Measurements from ENCODE around the gene KLC3. TPM values are rescaled to one million over a fixed set of nuclear protein-coding genes. Genes with fewer than 3 reads are reported as not detected.
"Not testable (repeated sequence)": the region's sequence is repeated elsewhere in the genome, so short reads cannot be mapped to it uniquely, and the experiment has no call there.

Gene KLC3
- total RNA-seq, 1 donor, result 0.21 TPM

DNA sequence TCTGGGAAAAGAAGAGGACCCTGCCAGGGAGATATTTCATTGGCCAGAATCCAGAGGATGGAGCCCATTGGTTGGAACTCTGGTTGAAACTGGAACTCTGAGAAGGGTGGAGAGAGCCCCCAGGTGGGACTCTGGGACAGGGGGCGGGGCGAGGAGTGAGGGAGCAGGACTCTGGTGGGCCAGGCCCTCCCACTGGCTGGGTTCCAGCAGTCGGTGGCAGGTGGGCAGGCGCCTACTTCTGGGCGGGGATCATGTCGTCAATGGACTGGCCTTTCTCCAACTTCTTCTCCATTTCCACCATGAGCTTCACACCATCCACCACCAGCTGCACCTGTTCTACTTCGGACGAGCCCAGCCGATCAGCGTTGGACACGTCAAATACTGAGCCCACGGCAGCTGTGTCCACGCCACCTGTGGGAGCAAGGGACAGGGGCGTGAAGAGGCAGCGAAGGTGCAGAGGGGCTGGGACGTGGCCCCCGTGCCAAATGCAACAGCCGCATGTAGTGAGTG, 34.0 kb upstream of the KLC3 start:
- H3K4me1 ChIP-seq (ENCODE audit: insufficient read depth, low read length), result no peaks in the 10 kb centered on the region
- H3K27me3 ChIP-seq (ENCODE audit: insufficient read depth, low read length), result no peaks in the 10 kb centered on the region
- no peaks in the 10 kb centered on the region for H3K9me3 ChIP-seq (ENCODE audit: low read depth, low read length)
- H3K4me3 ChIP-seq (ENCODE audit: low read length), result no peak overlapping the region

GRCh38 chr19:45307361-45307760, 33.2 kb upstream of the KLC3 start:
- Histone ChIP-seq H3K4me3 (ENCODE audit: low read length) (no peak overlapping the region), H3K9me3 (ENCODE audit: low read depth, low read length) (no peaks in the 10 kb centered on the region), H3K4me1 (ENCODE audit: insufficient read depth, low read length) (no peaks in the 10 kb centered on the region), H3K27me3 (ENCODE audit: insufficient read depth, low read length) (no peaks in the 10 kb centered on the region)

- H3K4me1 ChIP-seq (ENCODE audit: insufficient read depth, low read length); H3K27me3 ChIP-seq (ENCODE audit: insufficient read depth, low read length); H3K9me3 ChIP-seq (ENCODE audit: low read depth, low read length); H3K4me3 ChIP-seq (ENCODE audit: low read length): not testable (repeated sequence)
These were observed 31.2 kb upstream of the KLC3 start for GRCh38 chr19:45309322-45309721.

DNA sequence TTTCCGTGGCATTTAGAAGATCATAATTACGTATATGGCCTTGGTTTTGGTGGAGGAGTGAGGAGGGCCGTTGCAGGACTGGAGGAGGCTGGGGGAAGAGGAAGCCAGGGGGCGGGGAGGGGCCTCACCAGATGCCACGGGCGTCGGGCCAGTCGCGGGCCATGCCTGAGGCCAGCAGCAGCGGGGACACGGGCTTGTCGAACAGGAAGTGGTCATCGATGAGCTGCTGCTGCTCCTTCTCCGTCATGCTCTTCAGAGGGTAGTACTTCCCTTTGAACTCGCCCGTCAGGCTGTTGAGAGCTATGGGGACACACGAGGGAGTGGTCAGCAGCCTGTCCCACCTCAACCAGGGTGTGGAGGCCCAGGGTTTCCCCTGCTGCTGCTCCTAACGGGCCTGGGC, 28.9 kb upstream of the KLC3 start:
- no peaks in the 10 kb centered on the region for H3K4me1 ChIP-seq (ENCODE audit: insufficient read depth, low read length)
- no peak overlapping the region for H3K4me3 ChIP-seq (ENCODE audit: low read length)
- no peaks in the 10 kb centered on the region for H3K27me3 ChIP-seq (ENCODE audit: insufficient read depth, low read length)
- H3K9me3 ChIP-seq (ENCODE audit: low read depth, low read length), result no peaks in the 10 kb centered on the region

DNA sequence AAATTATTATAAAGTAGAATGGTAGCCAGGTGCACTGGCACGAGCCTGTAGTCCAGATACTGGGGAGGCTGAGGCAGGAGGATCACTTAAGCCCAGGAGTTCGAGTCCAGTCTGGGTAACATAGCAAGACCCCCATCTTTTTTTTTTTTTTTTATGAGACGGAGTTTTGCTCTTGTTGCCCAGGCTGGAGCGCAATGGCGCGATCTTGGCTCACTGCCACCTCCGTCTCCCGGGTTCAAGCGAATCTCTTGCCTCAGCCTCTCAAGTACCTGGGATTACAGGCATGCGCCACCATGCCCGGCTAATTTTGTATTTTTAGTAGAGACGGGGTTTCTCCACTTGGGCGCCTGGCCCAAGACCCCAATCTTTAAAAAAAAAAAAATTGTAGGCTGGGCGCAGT, 28.3 kb upstream of the KLC3 start:
- H3K9me3 ChIP-seq (ENCODE audit: low read depth, low read length); H3K4me1 ChIP-seq (ENCODE audit: insufficient read depth, low read length); H3K4me3 ChIP-seq (ENCODE audit: low read length); H3K27me3 ChIP-seq (ENCODE audit: insufficient read depth, low read length): not testable (repeated sequence)

- Histone ChIP-seq H3K4me1 (ENCODE audit: insufficient read depth, low read length) (no peaks in the 10 kb centered on the region), H3K9me3 (ENCODE audit: low read depth, low read length) (no peaks in the 10 kb centered on the region), H3K4me3 (ENCODE audit: low read length) (no peak overlapping the region), H3K27me3 (ENCODE audit: insufficient read depth, low read length) (no peaks in the 10 kb centered on the region)
These were observed 25.8 kb upstream of the KLC3 start for GRCh38 chr19:45314708-45315245.

DNA sequence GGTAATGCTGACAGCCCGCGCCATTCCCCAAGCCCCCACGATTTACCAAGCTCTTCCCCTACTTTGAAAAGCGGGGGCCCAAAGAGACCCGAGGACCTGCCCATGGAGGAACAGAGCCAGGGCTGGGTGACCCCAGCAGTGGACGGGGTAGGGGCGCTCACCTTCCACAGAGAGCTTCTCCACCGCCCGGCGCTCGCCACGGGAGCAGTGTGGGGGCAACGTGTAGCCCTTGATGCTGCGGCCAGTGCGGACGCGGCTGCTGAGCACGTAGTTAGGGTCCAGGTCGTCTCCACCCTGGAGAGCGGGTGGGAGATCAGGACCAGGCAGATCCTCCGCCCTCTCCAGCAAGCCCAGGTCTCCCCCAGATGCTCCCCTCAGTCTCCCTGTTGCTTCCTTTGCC, 25.2 kb upstream of the KLC3 start:
- no peaks in the 10 kb centered on the region for H3K27me3 ChIP-seq (ENCODE audit: insufficient read depth, low read length)
- H3K4me3 ChIP-seq (ENCODE audit: low read length), result no peak overlapping the region
- no peaks in the 10 kb centered on the region for H3K4me1 ChIP-seq (ENCODE audit: insufficient read depth, low read length)
- no peaks in the 10 kb centered on the region for H3K9me3 ChIP-seq (ENCODE audit: low read depth, low read length)

- Histone ChIP-seq H3K27me3 (ENCODE audit: insufficient read depth, low read length) (peaks cover 20% of the 10 kb centered on the region), H3K9me3 (ENCODE audit: low read depth, low read length) (no peaks in the 10 kb centered on the region), H3K4me3 (ENCODE audit: low read length) (no peak overlapping the region), H3K4me1 (ENCODE audit: insufficient read depth, low read length) (no peaks in the 10 kb centered on the region)
These were observed 19.4 kb upstream of the KLC3 start for GRCh38 chr19:45320997-45321775.

- Histone ChIP-seq H3K9me3 (ENCODE audit: low read depth, low read length) (no peaks in the 10 kb centered on the region), H3K4me3 (ENCODE audit: low read length) (no peak overlapping the region), H3K4me1 (ENCODE audit: insufficient read depth, low read length) (no peaks in the 10 kb centered on the region), H3K27me3 (ENCODE audit: insufficient read depth, low read length) (peaks cover 20% of the 10 kb centered on the region)
These were observed 18.7 kb upstream of the KLC3 start for GRCh38 chr19:45321848-45322247.

- Histone ChIP-seq H3K4me3 (ENCODE audit: low read length) (no peak overlapping the region), H3K9me3 (ENCODE audit: low read depth, low read length) (no peaks in the 10 kb centered on the region), H3K27me3 (ENCODE audit: insufficient read depth, low read length) (peaks cover 20% of the 10 kb centered on the region), H3K4me1 (ENCODE audit: insufficient read depth, low read length) (no peaks in the 10 kb centered on the region)
These were observed 18.2 kb upstream of the KLC3 start for GRCh38 chr19:45322311-45322710.

GRCh38 chr19:45322744-45323281, 17.7 kb upstream of the KLC3 start, which contains the start of gene CKM:
Gene CKM (minus strand): TSS chr19:45322875. CDS start chr19:45319713, 3,162 bp downstream.
- no peaks in the 10 kb centered on the region for H3K4me1 ChIP-seq (ENCODE audit: insufficient read depth, low read length)
- H3K27me3 ChIP-seq (ENCODE audit: insufficient read depth, low read length), result peaks cover 20% of the 10 kb centered on the region
- H3K9me3 ChIP-seq (ENCODE audit: low read depth, low read length), result no peaks in the 10 kb centered on the region
- no peak within 1 kb of the TSS for H3K4me3 ChIP-seq (ENCODE audit: low read length)

DNA sequence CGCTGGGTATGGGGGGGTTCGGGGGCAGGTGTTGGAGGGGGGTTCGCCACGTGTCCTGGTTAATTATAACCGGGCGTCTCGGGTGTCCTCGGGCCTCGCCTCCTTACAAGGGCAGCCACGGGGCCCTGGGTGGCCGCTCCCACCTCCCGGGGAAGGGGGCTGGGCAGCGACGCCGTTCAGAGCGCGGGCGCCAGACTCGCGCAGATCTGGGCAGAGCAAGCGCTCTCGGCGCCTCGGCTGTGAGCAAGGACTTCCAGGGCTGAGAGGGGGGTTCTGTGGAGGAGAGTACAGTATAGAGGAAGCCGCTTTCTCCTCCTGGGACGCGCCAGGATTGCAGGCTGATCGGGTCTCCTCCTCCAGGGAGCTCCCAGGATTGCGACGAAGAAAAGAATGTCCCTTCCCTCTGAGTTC, 16.9 kb upstream of the KLC3 start:
- no peaks in the 10 kb centered on the region for H3K9me3 ChIP-seq (ENCODE audit: low read depth, low read length)
- H3K4me3 ChIP-seq (ENCODE audit: low read length), result no peak overlapping the region
- H3K27me3 ChIP-seq (ENCODE audit: insufficient read depth, low read length), result peaks cover 20% of the 10 kb centered on the region
- H3K4me1 ChIP-seq (ENCODE audit: insufficient read depth, low read length), result no peaks in the 10 kb centered on the region

GRCh38 chr19:45324349-45324907, 16.1 kb upstream of the KLC3 start:
- Histone ChIP-seq H3K27me3 (ENCODE audit: insufficient read depth, low read length) (peaks cover 20% of the 10 kb centered on the region), H3K4me3 (ENCODE audit: low read length) (no peak overlapping the region), H3K4me1 (ENCODE audit: insufficient read depth, low read length) (no peaks in the 10 kb centered on the region), H3K9me3 (ENCODE audit: low read depth, low read length) (no peaks in the 10 kb centered on the region)

- Histone ChIP-seq H3K4me1 (ENCODE audit: insufficient read depth, low read length) (no peaks in the 10 kb centered on the region), H3K4me3 (ENCODE audit: low read length) (no peak overlapping the region), H3K27me3 (ENCODE audit: insufficient read depth, low read length) (peaks cover 17% of the 10 kb centered on the region), H3K9me3 (ENCODE audit: low read depth, low read length) (no peaks in the 10 kb centered on the region)
These were observed 13.0 kb upstream of the KLC3 start for GRCh38 chr19:45327404-45328143.

- H3K4me3 ChIP-seq (ENCODE audit: low read length), result no peak overlapping the region
These were observed 9.1 kb upstream of the KLC3 start for GRCh38 chr19:45331411-45331810.

More at GRCh38 chr19:45331411-45331810, 9.1 kb upstream of the KLC3 start:
- Histone ChIP-seq H3K4me1 (ENCODE audit: insufficient read depth, low read length) (no peaks in the 10 kb centered on the region), H3K9me3 (ENCODE audit: low read depth, low read length) (no peaks in the 10 kb centered on the region), H3K27me3 (ENCODE audit: insufficient read depth, low read length) (no peaks in the 10 kb centered on the region)

All from mononuclear cell (primary cell).